MG63 (cell line): ENCODE measurements around the gene NKX6-2. TPM values are rescaled to one million over a fixed set of nuclear protein-coding genes. Genes with fewer than 3 reads are reported as not detected.

ENCODE experiments used
- DNase-seq: peaks from one replicate; pipeline ENCODE4 v3.0.0-alpha.2; 2020
- H3K27me3 ChIP-seq: fragments of 250-450 bp; sonication (Bioruptor Pico); 2 replicates; pipeline ENCODE4 v1.5.1; 2020; ENCODE audit warnings: mild to moderate bottlenecking, moderate library complexity
- H3K36me3 ChIP-seq: fragments of 250-450 bp; sonication (Bioruptor Pico); 2 replicates; pipeline ENCODE4 v1.5.1; 2020; ENCODE audit warnings: mild to moderate bottlenecking, moderate library complexity
- H3K4me3 ChIP-seq: fragments of 250-450 bp; sonication (Bioruptor Pico); 2 replicates; pipeline ENCODE4 v1.5.1; 2020; ENCODE audit warnings: mild to moderate bottlenecking, moderate library complexity
- H3K9me3 ChIP-seq: fragments of 250-450 bp; sonication (Bioruptor Pico); 2 replicates; pipeline ENCODE4 v1.5.1; 2020; ENCODE audit warnings: mild to moderate bottlenecking, moderate library complexity
- total RNA-seq: library from RNA; depleted of rRNA; stranded (reverse); fragments of >200 nt; shearing (Covaris generic); gene quantifications from 2 replicates; pipeline ENCODE4 v1.2.3, GENCODE V29; 2014; ENCODE audit warnings: low replicate concordance

Gene NKX6-2
- total RNA-seq, 1 experiment from 2014 or later, result not detected

DNA sequence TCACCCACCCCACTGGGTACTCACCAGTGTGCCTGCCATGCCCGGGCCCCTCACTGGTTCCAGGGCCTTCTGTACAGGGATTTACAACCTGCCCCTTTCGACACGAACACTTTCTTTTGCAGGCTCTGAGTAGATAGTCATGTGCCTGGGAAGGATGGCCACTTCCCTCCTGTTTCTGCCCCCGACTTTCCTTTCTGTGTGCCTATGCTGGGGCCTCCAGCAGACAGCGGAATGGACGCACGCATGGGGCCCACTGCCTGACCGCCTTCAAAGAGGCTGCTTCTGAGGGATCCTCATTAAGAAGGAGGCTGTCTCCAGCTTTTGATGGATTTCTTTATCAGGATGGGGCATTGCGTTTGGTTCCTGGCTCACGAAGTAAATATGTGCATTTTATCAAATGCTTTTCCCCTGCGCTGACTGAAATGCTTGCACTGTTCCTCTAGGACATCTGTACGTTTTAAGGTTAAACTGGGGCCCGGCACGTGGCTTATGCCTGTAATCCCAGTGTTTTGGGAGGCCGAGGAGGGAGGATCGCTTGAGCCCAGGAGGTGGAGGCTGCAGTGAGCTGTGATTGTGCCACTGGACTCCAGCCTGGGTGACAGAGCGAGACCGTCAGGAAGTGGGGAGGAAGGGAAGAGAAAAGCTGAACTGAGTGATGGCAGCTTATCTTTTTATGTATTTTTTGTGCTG is 29.4 kb upstream of the NKX6-2 start:
- Histone ChIP-seq H3K4me3 (no peak overlapping the region), H3K9me3 (peaks cover 2% of the 10 kb centered on the region; the same call in 1 of the 2 replicates), H3K36me3 (no peaks in the 10 kb centered on the region), H3K27me3 (peaks cover 33% of the 10 kb centered on the region)
- DNase-seq, result no peak

DNA sequence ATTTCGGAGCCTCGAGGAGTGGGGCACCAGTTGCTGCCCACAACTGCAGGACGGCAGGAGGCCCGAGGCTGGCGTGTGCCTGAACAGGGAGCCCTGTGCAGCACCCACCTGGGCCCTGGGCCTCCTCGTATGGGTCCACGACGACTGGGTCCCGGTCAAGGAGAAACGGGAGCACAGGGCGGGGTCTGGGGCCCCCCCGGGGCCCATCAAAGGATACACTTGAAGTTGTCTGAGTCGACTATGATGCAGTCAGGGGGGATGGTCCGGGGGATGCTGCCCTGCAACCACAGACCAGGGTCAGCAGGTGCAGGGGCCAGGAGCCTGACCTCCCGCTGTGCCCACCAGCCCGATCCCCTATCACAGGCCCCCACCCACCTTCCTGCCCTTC is 28.5 kb upstream of the NKX6-2 start:
- H3K27me3 ChIP-seq, result peaks cover 33% of the 10 kb centered on the region
- no peak for DNase-seq
- H3K36me3 ChIP-seq, result no peaks in the 10 kb centered on the region
- no peak overlapping the region for H3K4me3 ChIP-seq
- peaks cover 2% of the 10 kb centered on the region; the same call in 1 of the 2 replicates for H3K9me3 ChIP-seq

DNA sequence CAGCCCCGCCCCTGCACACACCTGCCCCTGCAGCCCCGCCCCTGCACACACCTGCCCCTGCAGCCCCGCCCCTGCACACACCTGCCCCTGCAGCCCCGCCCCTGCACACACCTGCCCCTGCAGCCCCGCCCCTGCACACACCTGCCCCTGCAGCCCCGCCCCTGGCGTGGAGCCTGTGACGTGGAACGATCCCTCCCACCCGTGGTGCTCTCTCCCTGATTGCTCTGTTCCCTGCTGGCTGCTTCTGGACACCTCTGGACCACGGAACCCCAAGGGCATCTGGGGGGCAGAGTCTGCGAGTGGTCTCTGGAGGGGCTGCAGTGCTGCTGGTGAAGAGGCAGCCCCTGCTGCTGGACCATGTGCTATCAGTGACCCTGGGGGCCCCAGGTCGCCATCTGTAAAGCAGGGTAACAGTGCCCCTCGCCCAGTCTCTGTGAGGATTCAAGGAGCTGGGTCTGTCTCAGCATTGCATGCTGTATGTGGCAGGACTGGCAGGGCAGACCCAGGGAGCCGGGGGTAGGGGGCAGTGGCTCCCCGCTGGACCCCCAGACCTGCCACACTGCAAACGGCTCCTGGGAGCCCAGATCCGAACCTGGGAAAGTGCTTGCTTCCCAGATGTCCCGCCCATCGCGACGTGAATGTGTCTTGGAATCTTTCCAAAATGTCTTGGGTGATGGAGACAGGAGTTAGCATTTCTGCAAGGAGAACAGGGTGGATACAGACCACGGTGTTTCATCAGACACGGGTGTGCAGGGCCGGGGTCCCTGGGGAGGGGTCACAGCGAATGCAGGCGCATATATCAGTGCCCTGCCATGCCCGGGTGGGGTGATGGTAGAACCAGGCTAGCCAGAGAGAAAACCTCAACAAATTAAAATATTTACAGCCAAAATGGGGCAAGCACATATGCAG is 27.9 kb upstream of the NKX6-2 start:
- Histone ChIP-seq H3K4me3 (no peak overlapping the region), H3K9me3 (no peaks in the 10 kb centered on the region), H3K27me3 (peaks cover 30% of the 10 kb centered on the region)

DNA sequence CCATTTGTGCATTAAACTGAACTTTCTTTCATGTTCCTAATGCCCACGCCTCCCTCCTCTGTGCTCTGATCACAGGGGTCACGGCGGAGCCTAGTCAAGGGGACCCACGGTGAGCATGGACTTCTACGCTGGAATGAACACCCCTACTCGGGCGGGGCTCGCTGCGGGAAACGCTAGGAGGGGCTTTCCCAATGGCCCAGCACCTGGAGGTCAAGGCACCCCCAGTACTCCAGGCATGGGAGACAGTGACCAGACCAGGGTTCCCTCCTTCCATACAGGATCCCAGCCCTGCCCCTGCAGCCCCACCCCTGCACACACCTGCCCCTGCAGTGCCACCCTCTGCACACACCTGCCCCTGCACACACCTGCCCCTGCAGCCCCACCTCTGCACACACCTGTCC is 27.1 kb upstream of the NKX6-2 start:
- no peak overlapping the region for H3K4me3 ChIP-seq
- no peak for DNase-seq

More for the DNA sequence above, 27.9 kb upstream of the NKX6-2 start:
- no peaks in the 10 kb centered on the region for H3K36me3 ChIP-seq
- DNase-seq, result no peak

DNA sequence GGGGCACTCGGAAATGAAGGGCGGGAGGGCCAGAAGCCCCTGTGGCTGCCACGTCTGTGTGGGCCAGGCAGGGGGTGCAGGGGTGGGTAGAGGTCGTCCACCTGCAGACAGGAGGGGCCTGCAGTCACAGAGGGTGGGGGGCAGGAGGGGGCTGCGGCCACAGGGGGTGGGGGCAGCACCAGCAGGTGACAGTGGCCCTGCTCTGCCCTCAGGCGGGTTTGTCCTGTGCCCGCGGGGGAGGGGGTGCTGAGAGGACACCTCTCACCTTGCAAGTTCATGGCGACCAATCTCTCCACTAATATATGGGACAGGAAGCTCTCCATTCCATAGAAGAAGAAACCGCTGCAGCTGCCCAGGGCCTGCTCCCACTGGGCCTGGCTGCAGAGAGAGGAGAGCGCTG is 26.6 kb upstream of the NKX6-2 start:
- no peaks in the 10 kb centered on the region for H3K36me3 ChIP-seq
- H3K4me3 ChIP-seq, result no peak overlapping the region
- H3K9me3 ChIP-seq, result no peaks in the 10 kb centered on the region
- H3K27me3 ChIP-seq, result peaks cover 20% of the 10 kb centered on the region
- DNase-seq, result no peak

More for the DNA sequence above, 27.1 kb upstream of the NKX6-2 start:
- no peaks in the 10 kb centered on the region for H3K9me3 ChIP-seq
- no peaks in the 10 kb centered on the region for H3K36me3 ChIP-seq
- H3K27me3 ChIP-seq, result peaks cover 25% of the 10 kb centered on the region

DNA sequence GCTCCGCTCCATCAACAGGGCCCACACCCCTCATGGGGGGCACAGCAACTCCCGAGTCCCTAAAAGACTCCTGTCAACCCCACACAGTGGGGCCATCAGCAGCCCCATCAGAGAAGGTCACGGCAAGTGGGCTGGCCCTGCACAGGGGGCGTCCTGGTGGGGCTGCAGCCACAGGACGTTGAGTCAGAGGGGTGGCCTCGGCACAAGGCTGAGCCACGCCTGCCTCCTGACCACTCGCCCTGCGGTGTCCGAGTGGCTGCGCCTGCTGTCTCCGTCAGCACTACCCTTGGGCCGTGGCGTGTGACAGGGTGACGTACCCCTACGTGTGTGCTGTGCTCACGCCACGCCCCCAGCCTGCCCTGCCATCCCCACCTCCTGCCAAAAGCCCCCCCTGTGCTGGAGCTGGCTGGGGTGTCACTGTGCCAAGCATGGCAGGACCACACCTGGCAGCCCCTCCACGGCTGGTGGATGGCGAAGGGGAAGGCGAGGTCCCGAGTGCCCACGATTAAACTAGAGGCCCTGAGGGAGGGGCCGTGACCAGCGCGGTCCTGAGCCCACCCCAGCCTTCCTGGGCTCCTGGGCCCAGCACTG is 26.0 kb upstream of the NKX6-2 start:
- no peaks in the 10 kb centered on the region for H3K36me3 ChIP-seq
- no peak overlapping the region for H3K4me3 ChIP-seq
- H3K27me3 ChIP-seq, result peaks cover 15% of the 10 kb centered on the region
- H3K9me3 ChIP-seq, result no peaks in the 10 kb centered on the region
- DNase-seq, result no peak

DNA sequence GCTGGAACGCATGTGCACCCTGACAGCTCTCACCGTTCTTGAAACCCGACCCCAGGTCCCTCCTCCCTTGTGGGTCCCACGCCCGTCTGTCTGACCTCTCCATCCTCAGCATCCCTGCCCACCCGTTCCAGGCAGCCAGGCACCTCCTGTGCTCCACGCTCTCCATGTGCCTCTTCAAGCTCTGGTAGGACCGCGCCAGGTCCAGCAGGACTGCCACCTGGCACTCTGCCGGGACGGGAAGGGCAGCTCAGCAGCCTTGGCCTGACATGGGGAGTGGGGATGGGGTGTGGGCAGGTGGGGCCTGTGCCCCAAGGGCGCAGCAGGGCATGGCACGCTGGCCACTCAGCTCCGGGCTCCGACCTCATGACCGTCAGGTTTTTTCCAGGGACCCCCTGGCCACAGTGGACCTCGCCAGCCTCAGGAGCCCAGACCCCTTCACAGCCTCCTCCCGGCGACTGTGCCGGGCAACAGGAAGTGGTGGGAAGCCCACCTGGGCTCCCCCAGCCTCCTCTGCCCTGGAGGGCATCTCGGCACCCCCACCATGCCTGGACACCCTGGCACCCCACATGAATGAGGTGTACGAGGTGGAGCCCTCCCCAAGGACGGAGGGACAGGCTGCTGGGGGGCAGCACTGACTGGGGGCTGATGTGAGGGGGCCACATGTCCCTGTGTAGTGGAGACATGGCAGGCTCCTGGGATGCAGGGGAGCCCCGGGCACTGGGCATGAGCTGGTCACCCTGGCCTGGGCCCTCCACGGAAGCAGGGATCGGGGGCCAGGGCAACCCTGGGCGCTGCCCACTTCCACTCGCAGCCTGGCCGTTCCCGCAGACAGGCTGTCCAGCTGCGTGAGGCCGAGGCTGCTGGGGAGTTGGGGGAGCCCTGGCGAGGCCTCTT is 25.1 kb upstream of the NKX6-2 start:
- Histone ChIP-seq H3K36me3 (no peaks in the 10 kb centered on the region), H3K27me3 (peaks cover 5% of the 10 kb centered on the region; the same call in 1 of the 2 replicates)
- DNase-seq, result no peak

DNA sequence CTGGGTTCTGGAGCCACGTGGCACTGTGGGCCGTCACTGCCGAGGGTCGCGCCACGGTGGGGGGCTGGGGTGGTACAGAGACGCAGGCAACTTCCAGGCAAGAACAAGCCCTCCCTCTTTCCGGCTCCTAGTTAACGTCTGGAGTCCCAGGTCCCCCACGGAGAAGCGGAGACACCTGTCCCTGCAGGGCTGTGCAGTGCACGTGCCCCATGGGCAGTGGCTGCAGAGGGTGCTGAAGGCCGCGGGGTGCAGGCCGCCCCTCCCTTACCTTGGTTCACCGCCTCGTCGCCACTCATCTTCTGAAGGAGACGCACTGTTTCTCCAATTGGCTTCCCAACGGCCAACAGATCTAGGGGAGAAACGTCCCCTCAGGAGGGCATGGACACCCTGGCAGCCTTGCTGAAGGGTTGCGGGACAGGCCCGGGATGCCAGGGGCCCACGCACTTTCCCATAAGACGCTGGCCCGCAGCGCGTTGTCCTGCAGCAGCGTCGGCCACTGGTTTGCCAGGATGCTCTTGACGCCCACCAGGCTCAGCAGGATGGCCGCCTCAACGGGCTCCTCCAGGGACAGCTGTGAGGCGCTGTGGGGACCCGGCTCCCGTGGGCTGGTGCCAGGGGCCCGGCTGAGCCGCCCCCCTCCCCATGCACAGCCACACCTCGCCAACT is 24.3 kb upstream of the NKX6-2 start:
- Histone ChIP-seq H3K9me3 (no peaks in the 10 kb centered on the region), H3K27me3 (no peaks in the 10 kb centered on the region), H3K4me3 (no peak overlapping the region), H3K36me3 (no peaks in the 10 kb centered on the region)
- DNase-seq, result no peak

More for the DNA sequence above, 25.1 kb upstream of the NKX6-2 start:
- H3K9me3 ChIP-seq, result no peaks in the 10 kb centered on the region
- no peak overlapping the region for H3K4me3 ChIP-seq

DNA sequence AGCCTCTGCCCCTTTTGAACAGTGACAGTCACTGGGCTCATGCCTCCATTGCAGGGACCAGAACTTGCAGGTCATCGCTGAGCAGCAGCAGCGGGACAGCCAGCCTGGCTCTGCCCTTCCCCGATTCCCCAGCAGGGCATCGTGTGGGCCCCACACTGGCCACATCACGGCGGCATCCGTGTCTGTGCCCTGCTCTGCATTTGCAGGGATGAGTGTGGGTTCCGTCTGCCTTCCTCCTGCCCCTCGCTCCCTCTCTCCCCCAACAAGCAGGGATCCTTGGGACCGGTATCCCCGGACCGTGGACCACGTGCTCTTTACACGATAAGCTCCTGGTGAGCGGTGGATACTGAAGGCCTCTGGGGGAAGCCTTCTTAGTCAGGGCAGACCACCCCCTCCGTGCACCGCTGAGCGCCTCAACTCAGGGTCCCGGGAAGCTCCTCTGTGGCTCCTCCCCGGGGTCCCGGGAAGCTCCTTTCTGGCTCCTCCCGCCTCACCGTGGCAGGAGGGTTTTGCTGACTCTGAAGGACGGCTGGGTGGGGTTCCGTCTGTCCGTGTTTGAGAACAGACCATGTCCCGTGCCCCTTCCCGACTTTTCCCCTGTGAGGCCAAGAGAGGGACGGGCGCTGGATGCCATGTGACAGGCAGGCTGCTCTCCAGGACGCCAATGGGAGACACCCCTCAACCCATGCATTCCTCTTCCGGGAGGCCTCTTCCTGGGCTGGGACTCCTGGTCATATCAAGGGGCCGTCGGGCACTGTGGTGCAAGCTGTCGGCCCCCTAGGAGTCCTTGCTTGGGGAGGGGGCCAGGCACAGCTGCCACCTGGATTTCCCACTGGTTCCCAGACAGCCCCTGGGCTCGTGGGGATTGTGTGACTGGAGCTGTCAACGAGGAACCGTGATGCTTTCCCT is 23.5 kb upstream of the NKX6-2 start:
- no peak overlapping the region for H3K4me3 ChIP-seq
- DNase-seq, result no peak
- H3K9me3 ChIP-seq, result no peaks in the 10 kb centered on the region

DNA sequence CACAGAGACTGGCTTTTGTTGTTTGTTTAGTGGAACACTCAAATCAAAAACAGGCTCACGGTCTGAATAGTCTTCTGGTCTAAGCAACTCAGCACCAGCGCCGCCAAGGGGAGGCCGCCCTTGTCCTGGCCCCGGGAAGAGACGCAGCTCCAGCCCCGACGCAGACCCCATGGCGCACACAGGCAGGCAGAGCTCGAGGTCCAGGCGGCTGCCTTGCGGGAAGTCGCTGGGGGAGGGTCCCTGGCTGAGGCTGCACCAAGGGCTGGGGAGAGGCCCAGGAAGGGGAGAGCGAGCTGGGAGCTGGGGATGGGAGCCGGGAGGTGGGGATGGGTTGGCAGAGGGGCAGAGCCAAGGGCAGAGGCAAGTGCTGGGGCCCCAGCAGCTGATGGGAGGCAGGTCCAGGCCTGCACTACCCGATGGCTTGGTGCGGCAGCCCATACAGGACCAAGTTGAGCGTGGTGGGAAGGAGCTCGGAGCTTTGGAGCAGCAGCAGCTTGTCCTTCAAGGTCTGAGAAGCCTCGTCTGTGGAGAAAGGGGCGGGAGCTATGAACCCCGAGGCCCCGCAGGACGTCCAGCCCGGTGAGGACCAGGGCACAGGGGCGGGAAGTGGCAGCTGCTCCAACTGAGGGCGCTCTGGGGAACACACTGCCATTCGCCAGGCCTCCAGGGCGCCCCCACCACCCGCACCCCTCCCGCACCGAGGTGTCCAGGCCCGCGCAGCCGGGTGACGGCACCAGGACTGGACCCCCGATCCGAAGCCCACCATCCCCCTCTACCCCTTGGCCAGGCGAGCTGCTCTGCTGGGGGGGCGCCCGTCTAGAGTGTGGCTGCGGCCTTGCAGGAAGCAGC is 22.7 kb upstream of the NKX6-2 start:
- DNase-seq, result no peak
- Histone ChIP-seq H3K27me3 (no peaks in the 10 kb centered on the region), H3K36me3 (no peaks in the 10 kb centered on the region), H3K9me3 (no peaks in the 10 kb centered on the region), H3K4me3 (no peak overlapping the region)

More for the DNA sequence above, 23.5 kb upstream of the NKX6-2 start:
- Histone ChIP-seq H3K27me3 (no peaks in the 10 kb centered on the region), H3K36me3 (no peaks in the 10 kb centered on the region)

DNA sequence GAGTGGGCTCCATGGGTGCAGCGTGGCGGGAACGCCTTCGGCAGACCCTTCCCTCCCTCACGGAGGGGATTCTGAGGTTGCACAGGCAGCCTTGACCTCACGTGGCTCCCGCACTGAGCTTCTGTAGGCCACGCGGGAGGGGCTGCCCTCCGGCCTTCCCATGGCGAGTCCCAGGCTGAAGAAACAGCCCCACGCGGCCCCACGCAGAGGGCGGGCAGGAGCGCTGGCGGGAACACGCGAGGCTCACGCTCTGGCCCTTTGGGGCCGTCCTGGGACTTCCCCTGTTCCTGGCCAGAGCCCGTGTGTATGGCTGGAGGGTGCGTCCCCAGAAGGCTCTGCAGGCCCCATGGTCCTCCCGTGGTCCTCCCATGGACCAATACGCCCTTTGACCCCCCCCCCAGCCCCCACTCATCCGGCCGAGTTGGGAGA is 21.7 kb upstream of the NKX6-2 start:
- Histone ChIP-seq H3K27me3 (no peaks in the 10 kb centered on the region), H3K4me3 (no peak overlapping the region), H3K9me3 (no peaks in the 10 kb centered on the region), H3K36me3 (no peaks in the 10 kb centered on the region)
- DNase-seq, result no peak

DNA sequence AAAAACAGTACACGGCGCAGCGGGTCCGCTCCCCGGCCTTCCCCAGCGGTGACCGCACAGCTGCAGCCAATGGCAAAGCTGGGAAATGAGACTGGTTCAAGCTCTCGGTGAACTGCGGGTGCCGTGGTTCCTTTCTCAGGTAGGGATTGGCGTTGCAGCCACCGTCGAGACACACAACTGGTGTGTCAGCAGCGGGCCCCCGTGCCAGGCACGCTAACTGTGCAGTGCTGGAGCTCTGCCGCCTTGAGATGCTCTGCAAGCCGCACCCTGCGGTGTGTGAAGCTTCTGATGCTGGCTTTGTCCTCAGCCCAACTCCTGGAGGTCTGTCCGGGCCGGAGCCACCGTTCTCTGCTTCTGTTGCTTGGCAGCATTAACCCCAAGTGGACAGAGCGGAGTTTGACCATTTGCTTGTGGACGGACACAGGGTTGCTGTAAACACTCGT is 20.6 kb upstream of the NKX6-2 start:
- Histone ChIP-seq H3K27me3 (no peaks in the 10 kb centered on the region), H3K4me3 (no peak overlapping the region), H3K9me3 (no peaks in the 10 kb centered on the region), H3K36me3 (no peaks in the 10 kb centered on the region)
- DNase-seq, result no peak

DNA sequence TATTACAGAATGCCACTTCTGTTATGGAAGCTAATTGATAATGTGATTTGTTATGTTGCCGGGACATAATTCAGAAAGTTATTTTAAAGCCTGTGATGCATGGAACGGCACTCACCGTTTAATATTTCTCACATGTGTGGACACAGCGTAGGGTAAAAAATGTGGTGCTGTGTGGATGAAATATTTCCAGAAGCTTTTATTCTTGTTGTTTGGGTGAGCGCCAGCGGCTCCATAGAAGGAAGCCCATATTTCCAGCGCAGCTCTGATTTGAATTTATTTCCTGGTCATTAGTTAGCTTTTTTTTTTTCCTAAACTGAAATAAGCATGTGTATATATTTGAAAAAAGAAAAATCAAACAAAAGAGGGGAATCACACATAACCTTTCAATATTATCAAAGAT is 20.2 kb upstream of the NKX6-2 start:
- no peak overlapping the region for H3K4me3 ChIP-seq
- no peaks in the 10 kb centered on the region for H3K36me3 ChIP-seq
- H3K27me3 ChIP-seq, result no peaks in the 10 kb centered on the region
- no peaks in the 10 kb centered on the region for H3K9me3 ChIP-seq
- DNase-seq, result no peak

DNA sequence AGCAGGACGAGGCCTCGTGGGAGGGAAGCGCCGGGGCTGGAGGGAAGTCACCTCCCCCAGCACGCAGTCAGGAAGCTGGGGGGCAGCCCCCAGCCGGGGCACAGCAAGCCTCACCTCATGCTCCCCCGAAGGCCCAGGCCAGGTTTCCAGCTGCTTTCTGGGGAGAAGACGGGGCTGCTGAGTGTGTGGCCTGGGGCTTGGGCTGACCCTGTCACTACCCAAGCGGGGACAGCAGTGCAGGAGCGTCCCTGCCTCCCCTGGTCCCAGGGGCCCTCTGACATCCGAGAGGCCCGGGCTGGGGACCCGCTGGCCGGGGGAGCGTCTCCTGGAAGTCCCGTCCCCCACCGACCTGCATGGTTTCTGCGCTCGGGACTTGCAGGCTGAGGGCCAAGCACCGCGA is 19.7 kb upstream of the NKX6-2 start:
- H3K9me3 ChIP-seq, result no peaks in the 10 kb centered on the region
- no peaks in the 10 kb centered on the region for H3K27me3 ChIP-seq
- DNase-seq, result no peak
- H3K4me3 ChIP-seq, result no peak overlapping the region
- H3K36me3 ChIP-seq, result no peaks in the 10 kb centered on the region
